HEK293 (cell line): ENCODE results near the gene PPARG.

Experiments used
- CTCF ChIA-PET: fragments of 350-600 bp; formaldehyde crosslinking; extraction: SDS; loops from one replicate; lab custom pipeline; 2021; ENCODE audit warnings: antibody characterized with exemption; lab: Yijun Ruan, JAX
- POLR2A ChIA-PET: fragments of 300-600 bp; formaldehyde crosslinking; extraction: SDS; loops from one replicate; lab custom pipeline; 2020; ENCODE audit warnings: antibody characterized with exemption, inconsistent platforms; lab: Yijun Ruan, JAX
- H3K27ac ChIP-seq: fragments of 200-500 bp; sonication (Bioruptor generic); 2 replicates; pipeline ENCODE4 v1.5.1; 2014; ENCODE audit warnings: low read depth, low read length, control low read depth, inconsistent platforms; ENCODE audit errors: extremely low read depth
- H3K36me3 ChIP-seq, 2 experiments: fragments of 200-500 bp in 1 of 2; sonication (Bioruptor generic) in 1 of 2; 1 replicate in 1 of 2; 2 replicates in 1 of 2; pipeline ENCODE4 v1.5.1; 2014 to 2017; ENCODE audit warnings: inconsistent platforms in 2 of 2, low read length in 2 of 2; ENCODE audit not compliant: control insufficient read depth in 2 of 2, insufficient read depth in 1 of 2
- H3K4me1 ChIP-seq: fragments of 200-500 bp; sonication (Bioruptor generic); 2 replicates; pipeline ENCODE4 v1.5.1; 2014; ENCODE audit warnings: mild to moderate bottlenecking, low read length, inconsistent platforms; ENCODE audit not compliant: control insufficient read depth, insufficient read depth
- H3K4me3 ChIP-seq: 2 replicates; pipeline ENCODE4 v1.5.1; 2011; ENCODE audit warnings: low read depth, mild to moderate bottlenecking, control low read depth, low read length, moderate library complexity
- H3K9me3 ChIP-seq: fragments of 200-500 bp; sonication (Bioruptor generic); 2 replicates; pipeline ENCODE4 v1.5.1; 2014; ENCODE audit warnings: low read depth, low read length, inconsistent platforms; ENCODE audit not compliant: control insufficient read depth, insufficient read depth
- GFI1B ChIP-seq: fragments of 450-650 bp; formaldehyde crosslinking; IDR thresholded peaks from 2 replicates; pipeline ENCODE4 v1.5.1; 2016; ENCODE audit warnings: missing biosample characterization, missing genetic modification characterization
- HOXA7 ChIP-seq: sonication (generic); formaldehyde crosslinking; IDR thresholded peaks from 2 replicates; pipeline ENCODE4 v1.8.1; 2022; ENCODE audit warnings: missing genetic modification reagents, borderline replicate concordance
- MZF1 ChIP-seq: fragments of 450-650 bp; formaldehyde crosslinking; IDR thresholded peaks from 2 replicates; pipeline ENCODE4 v1.5.1; 2017; ENCODE audit warnings: missing biosample characterization, missing genetic modification characterization, borderline replicate concordance
- SCRT1 ChIP-seq: fragments of 450-650 bp; formaldehyde crosslinking; IDR thresholded peaks from 2 replicates; pipeline ENCODE4 v1.5.1; 2016; ENCODE audit warnings: missing biosample characterization, missing genetic modification characterization, borderline replicate concordance
- SCRT2 ChIP-seq: fragments of 450-650 bp; formaldehyde crosslinking; IDR thresholded peaks from 2 replicates; pipeline ENCODE4 v1.5.1; 2016; ENCODE audit warnings: missing biosample characterization, missing genetic modification characterization
- TRIM28 ChIP-seq: IDR thresholded peaks from 2 replicates; pipeline ENCODE4 v1.6.1; 2011; ENCODE audit warnings: low read length, control low read depth, borderline replicate concordance
- ZBTB20 ChIP-seq: fragments of 450-650 bp; formaldehyde crosslinking; IDR thresholded peaks from 2 replicates; pipeline ENCODE4 v1.5.1; 2016; ENCODE audit warnings: missing biosample characterization, missing genetic modification characterization
- ZBTB8A ChIP-seq: fragments of 450-650 bp; formaldehyde crosslinking; IDR thresholded peaks from 2 replicates; pipeline ENCODE4 v1.5.1; 2016; ENCODE audit warnings: missing biosample characterization, missing genetic modification characterization
- ZFP37 ChIP-seq: fragments of 450-650 bp; formaldehyde crosslinking; IDR thresholded peaks from 2 replicates; pipeline ENCODE4 v1.5.1; 2016; ENCODE audit warnings: missing biosample characterization, missing genetic modification characterization
- ZNF140 ChIP-seq: fragments of 450-650 bp; formaldehyde crosslinking; IDR thresholded peaks from 2 replicates; pipeline ENCODE4 v1.5.1; 2016; ENCODE audit warnings: missing biosample characterization, missing genetic modification characterization
- ZNF175 ChIP-seq: fragments of 450-650 bp; formaldehyde crosslinking; IDR thresholded peaks from 2 replicates; pipeline ENCODE4 v1.5.1; 2016; ENCODE audit warnings: missing biosample characterization, missing genetic modification characterization
- ZNF202 ChIP-seq: fragments of 450-650 bp; formaldehyde crosslinking; IDR thresholded peaks from 2 replicates; pipeline ENCODE4 v1.5.1; 2016; ENCODE audit warnings: missing biosample characterization, missing genetic modification characterization, borderline replicate concordance
- ZNF248 ChIP-seq: fragments of 450-650 bp; formaldehyde crosslinking; IDR thresholded peaks from 2 replicates; pipeline ENCODE4 v1.5.1; 2017; ENCODE audit warnings: missing biosample characterization, missing genetic modification characterization
- ZNF292 ChIP-seq: fragments of 450-650 bp; formaldehyde crosslinking; IDR thresholded peaks from 2 replicates; pipeline ENCODE4 v1.5.1; 2016; ENCODE audit warnings: low read depth, missing biosample characterization, missing genetic modification characterization, borderline replicate concordance
- ZNF335 ChIP-seq: fragments of 450-650 bp; formaldehyde crosslinking; conservative IDR thresholded peaks from 2 replicates; pipeline ENCODE4 v1.5.1; 2016; ENCODE audit warnings: missing biosample characterization, missing genetic modification characterization
- ZNF366 ChIP-seq: fragments of 450-650 bp; formaldehyde crosslinking; conservative IDR thresholded peaks from 2 replicates; pipeline ENCODE4 v1.5.1; 2016; ENCODE audit warnings: missing biosample characterization, missing genetic modification characterization
- ZNF394 ChIP-seq: fragments of 450-650 bp; formaldehyde crosslinking; IDR thresholded peaks from 2 replicates; pipeline ENCODE4 v1.5.1; 2016; ENCODE audit warnings: missing biosample characterization, missing genetic modification characterization, mild to moderate bottlenecking, moderate library complexity, borderline replicate concordance
- ZNF549 ChIP-seq: fragments of 450-650 bp; IDR thresholded peaks from 2 replicates; pipeline ENCODE4 v1.5.1; 2018; ENCODE audit warnings: missing biosample characterization, missing genetic modification characterization, mild to moderate bottlenecking, inconsistent platforms, moderate library complexity
- ZNF654 ChIP-seq: fragments of 450-650 bp; formaldehyde crosslinking; IDR thresholded peaks from 2 replicates; pipeline ENCODE4 v1.5.1; 2016; ENCODE audit warnings: low read depth, missing biosample characterization, missing genetic modification characterization
- ZNF777 ChIP-seq: fragments of 450-650 bp; formaldehyde crosslinking; IDR thresholded peaks from 2 replicates; pipeline ENCODE4 v1.5.1; 2017; ENCODE audit warnings: missing biosample characterization, missing genetic modification characterization, borderline replicate concordance
- ZNF837 ChIP-seq: fragments of 450-650 bp; formaldehyde crosslinking; IDR thresholded peaks from 2 replicates; pipeline ENCODE4 v1.5.1; 2016; ENCODE audit warnings: missing biosample characterization, missing genetic modification characterization
- ZSCAN30 ChIP-seq: fragments of 450-650 bp; IDR thresholded peaks from 2 replicates; pipeline ENCODE4 v1.5.1; 2018; ENCODE audit warnings: missing biosample characterization, mild to moderate bottlenecking, missing genetic modification characterization, moderate library complexity
- ZXDB ChIP-seq: fragments of 450-650 bp; formaldehyde crosslinking; IDR thresholded peaks from 2 replicates; pipeline ENCODE4 v1.5.1; 2016; ENCODE audit warnings: missing biosample characterization, missing genetic modification characterization
- TF ChIP-seq, protein P1 (sequence below): fragments of 450-650 bp; formaldehyde crosslinking; IDR thresholded peaks from 2 replicates; pipeline ENCODE4 v1.5.1; 2016; ENCODE audit warnings: missing biosample characterization, missing genetic modification characterization
- TF ChIP-seq, protein P2 (sequence below): fragments of 450-650 bp; formaldehyde crosslinking; IDR thresholded peaks from 2 replicates; pipeline ENCODE4; 2016; ENCODE audit warnings: missing biosample characterization, missing genetic modification characterization
- TF ChIP-seq, protein P3 (sequence below): fragments of 450-650 bp; formaldehyde crosslinking; IDR thresholded peaks from 2 replicates; pipeline ENCODE4 v1.5.1; 2017; ENCODE audit warnings: missing biosample characterization, missing genetic modification characterization
- TF ChIP-seq, protein P4 (sequence below): fragments of 450-650 bp; formaldehyde crosslinking; IDR thresholded peaks from 2 replicates; pipeline ENCODE4 v1.5.1; 2016; ENCODE audit warnings: missing biosample characterization, missing genetic modification characterization, borderline replicate concordance
- TF ChIP-seq, protein P5 (sequence below): fragments of 450-650 bp; formaldehyde crosslinking; IDR thresholded peaks from 2 replicates; pipeline ENCODE4 v1.5.1; 2017; ENCODE audit warnings: missing biosample characterization, missing genetic modification characterization

PPARG gene

DNA sequence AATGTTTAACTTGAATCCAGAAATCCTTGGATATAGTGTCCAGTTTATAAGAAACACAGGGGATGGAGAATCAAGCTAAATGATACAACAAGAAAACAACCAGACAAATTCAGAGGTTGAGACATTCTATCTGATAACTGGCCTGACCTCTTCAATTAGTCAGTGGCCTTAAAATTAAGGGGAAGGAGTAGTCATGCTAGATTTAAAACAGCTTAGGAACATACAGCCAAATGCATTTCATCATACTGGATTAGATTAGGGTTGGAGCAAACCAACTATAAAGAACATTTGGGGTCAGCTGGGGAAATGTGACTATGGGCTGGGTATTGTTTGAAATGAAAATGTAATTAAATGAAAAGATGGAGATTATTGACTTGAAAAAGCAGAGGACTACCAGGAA lies 53.3 kb downstream of the PPARG start:
- no peaks in the 10 kb centered on the region for H3K36me3 ChIP-seq
- CTCF ChIA-PET: no interaction called here
- H3K4me3 ChIP-seq: no peak overlapping the region
- no peaks in the 10 kb centered on the region for H3K9me3 ChIP-seq
- no peak overlapping the region for H3K27ac ChIP-seq
- POLR2A ChIA-PET: no interaction called here
- TF ChIP-seq, protein P1, sequence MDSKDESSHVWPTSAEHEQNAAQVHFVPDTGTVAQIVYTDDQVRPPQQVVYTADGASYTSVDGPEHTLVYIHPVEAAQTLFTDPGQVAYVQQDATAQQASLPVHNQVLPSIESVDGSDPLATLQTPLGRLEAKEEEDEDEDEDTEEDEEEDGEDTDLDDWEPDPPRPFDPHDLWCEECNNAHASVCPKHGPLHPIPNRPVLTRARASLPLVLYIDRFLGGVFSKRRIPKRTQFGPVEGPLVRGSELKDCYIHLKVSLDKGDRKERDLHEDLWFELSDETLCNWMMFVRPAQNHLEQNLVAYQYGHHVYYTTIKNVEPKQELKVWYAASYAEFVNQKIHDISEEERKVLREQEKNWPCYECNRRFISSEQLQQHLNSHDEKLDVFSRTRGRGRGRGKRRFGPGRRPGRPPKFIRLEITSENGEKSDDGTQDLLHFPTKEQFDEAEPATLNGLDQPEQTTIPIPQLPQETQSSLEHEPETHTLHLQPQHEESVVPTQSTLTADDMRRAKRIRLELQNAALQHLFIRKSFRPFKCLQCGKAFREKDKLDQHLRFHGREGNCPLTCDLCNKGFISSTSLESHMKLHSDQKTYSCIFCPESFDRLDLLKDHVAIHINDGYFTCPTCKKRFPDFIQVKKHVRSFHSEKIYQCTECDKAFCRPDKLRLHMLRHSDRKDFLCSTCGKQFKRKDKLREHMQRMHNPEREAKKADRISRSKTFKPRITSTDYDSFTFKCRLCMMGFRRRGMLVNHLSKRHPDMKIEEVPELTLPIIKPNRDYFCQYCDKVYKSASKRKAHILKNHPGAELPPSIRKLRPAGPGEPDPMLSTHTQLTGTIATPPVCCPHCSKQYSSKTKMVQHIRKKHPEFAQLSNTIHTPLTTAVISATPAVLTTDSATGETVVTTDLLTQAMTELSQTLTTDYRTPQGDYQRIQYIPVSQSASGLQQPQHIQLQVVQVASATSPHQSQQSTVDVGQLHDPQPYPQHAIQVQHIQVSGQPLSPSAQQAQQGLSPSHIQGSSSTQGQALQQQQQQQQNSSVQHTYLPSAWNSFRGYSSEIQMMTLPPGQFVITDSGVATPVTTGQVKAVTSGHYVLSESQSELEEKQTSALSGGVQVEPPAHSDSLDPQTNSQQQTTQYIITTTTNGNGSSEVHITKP (tag by site-specific recombination): peak; percentile 85
- TF ChIP-seq ZNF248 (tag by site-specific recombination) (no peak), ZNF394 (no peak), ZNF175 (tag by site-specific recombination) (no peak)
- TF ChIP-seq, protein P2, sequence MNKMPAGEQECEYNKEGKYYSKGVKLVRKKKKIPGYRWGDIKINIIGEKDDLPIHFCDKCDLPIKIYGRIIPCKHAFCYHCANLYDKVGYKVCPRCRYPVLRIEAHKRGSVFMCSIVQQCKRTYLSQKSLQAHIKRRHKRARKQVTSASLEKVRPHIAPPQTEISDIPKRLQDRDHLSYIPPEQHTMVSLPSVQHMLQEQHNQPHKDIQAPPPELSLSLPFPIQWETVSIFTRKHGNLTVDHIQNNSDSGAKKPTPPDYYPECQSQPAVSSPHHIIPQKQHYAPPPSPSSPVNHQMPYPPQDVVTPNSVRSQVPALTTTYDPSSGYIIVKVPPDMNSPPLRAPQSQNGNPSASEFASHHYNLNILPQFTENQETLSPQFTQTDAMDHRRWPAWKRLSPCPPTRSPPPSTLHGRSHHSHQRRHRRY: no peak
- peaks cover 13% of the 10 kb centered on the region for H3K4me1 ChIP-seq

DNA sequence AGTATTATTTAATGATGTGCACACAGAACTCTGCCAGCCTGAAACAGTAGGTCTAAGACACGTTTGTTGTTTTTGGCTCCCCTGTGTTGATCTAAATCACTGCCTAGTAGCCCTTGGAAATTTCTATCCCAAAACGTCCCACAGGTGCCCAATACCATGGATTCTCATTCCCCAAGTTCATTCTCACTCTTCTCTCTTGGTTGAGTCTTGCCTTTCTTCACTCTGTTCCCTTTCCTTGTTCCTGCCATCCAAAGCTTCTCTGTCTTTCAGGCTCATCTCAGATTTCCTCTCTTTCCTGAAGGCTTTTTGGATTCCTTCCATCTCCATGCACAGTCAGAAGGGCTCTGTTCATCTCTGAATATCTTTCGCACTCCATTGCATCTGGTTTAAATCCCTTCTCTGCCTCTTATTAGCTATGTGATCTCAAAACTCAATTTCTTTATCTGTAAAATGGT lies 54.2 kb downstream of the PPARG start:
- H3K27ac ChIP-seq: no peak overlapping the region
- POLR2A ChIA-PET: no interaction called here
- H3K9me3 ChIP-seq: no peaks in the 10 kb centered on the region
- peaks cover 13% of the 10 kb centered on the region for H3K4me1 ChIP-seq
- CTCF ChIA-PET: no interaction called here
- H3K36me3 ChIP-seq: no peaks in the 10 kb centered on the region
- H3K4me3 ChIP-seq: no peak overlapping the region
- no peak for TF ChIP-seq TRIM28
- TF ChIP-seq ZNF654 (tag by site-specific recombination): no peak
- peak; percentile 93 for TF ChIP-seq SCRT2 (tag by site-specific recombination)
- TF ChIP-seq GFI1B (tag by site-specific recombination): peak; percentile 47; the same call in 1 of the 2 replicates
- TF ChIP-seq ZSCAN30 (tag by site-specific recombination): no peak
- TF ChIP-seq ZFP37 (tag by site-specific recombination): no peak
- no peak for TF ChIP-seq ZNF335 (tag by site-specific recombination)
- TF ChIP-seq ZNF394: no peak
- no peak for TF ChIP-seq ZNF777
- TF ChIP-seq MZF1 (tag by site-specific recombination): peak; percentile 97
- TF ChIP-seq ZBTB8A (tag by site-specific recombination): peak; percentile 65; the same call in 1 of the 2 replicates
- TF ChIP-seq ZXDB (tag by site-specific recombination): peak; percentile 68
- TF ChIP-seq, protein P3, sequence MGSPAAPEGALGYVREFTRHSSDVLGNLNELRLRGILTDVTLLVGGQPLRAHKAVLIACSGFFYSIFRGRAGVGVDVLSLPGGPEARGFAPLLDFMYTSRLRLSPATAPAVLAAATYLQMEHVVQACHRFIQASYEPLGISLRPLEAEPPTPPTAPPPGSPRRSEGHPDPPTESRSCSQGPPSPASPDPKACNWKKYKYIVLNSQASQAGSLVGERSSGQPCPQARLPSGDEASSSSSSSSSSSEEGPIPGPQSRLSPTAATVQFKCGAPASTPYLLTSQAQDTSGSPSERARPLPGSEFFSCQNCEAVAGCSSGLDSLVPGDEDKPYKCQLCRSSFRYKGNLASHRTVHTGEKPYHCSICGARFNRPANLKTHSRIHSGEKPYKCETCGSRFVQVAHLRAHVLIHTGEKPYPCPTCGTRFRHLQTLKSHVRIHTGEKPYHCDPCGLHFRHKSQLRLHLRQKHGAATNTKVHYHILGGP: no peak
- no peak for TF ChIP-seq ZNF837 (tag by site-specific recombination)
- no peak for TF ChIP-seq ZNF202 (tag by site-specific recombination)
- TF ChIP-seq, protein P4, sequence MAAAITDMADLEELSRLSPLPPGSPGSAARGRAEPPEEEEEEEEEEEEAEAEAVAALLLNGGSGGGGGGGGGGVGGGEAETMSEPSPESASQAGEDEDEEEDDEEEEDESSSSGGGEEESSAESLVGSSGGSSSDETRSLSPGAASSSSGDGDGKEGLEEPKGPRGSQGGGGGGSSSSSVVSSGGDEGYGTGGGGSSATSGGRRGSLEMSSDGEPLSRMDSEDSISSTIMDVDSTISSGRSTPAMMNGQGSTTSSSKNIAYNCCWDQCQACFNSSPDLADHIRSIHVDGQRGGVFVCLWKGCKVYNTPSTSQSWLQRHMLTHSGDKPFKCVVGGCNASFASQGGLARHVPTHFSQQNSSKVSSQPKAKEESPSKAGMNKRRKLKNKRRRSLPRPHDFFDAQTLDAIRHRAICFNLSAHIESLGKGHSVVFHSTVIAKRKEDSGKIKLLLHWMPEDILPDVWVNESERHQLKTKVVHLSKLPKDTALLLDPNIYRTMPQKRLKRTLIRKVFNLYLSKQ (tag by site-specific recombination): no peak
- TF ChIP-seq ZNF366 (tag by site-specific recombination): peak; percentile 35; the same call in 1 of the 2 replicates
- TF ChIP-seq, protein P5, sequence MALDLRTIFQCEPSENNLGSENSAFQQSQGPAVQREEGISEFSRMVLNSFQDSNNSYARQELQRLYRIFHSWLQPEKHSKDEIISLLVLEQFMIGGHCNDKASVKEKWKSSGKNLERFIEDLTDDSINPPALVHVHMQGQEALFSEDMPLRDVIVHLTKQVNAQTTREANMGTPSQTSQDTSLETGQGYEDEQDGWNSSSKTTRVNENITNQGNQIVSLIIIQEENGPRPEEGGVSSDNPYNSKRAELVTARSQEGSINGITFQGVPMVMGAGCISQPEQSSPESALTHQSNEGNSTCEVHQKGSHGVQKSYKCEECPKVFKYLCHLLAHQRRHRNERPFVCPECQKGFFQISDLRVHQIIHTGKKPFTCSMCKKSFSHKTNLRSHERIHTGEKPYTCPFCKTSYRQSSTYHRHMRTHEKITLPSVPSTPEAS (tag by site-specific recombination): peak; percentile 31; the same call in 1 of the 2 replicates
- no peak for TF ChIP-seq ZNF292 (tag by site-specific recombination)
- TF ChIP-seq ZBTB20: peak; percentile 77
- TF ChIP-seq ZNF140 (tag by site-specific recombination): no peak
- no peak for TF ChIP-seq HOXA7 (CRISPR knock-in tag)
- no peak for TF ChIP-seq ZNF549 (tag by site-specific recombination)
- TF ChIP-seq SCRT1 (tag by site-specific recombination): peak; percentile 90
